ENCODE data around the gene CD300LB.

GRCh38 chr17:74472890-74473289 lies 58.4 kb downstream of the CD300LB start:
- no peak for TF ChIP-seq CTCF (IDR thresholded peaks at IDR 0.05)
- TF ChIP-seq, protein P1, sequence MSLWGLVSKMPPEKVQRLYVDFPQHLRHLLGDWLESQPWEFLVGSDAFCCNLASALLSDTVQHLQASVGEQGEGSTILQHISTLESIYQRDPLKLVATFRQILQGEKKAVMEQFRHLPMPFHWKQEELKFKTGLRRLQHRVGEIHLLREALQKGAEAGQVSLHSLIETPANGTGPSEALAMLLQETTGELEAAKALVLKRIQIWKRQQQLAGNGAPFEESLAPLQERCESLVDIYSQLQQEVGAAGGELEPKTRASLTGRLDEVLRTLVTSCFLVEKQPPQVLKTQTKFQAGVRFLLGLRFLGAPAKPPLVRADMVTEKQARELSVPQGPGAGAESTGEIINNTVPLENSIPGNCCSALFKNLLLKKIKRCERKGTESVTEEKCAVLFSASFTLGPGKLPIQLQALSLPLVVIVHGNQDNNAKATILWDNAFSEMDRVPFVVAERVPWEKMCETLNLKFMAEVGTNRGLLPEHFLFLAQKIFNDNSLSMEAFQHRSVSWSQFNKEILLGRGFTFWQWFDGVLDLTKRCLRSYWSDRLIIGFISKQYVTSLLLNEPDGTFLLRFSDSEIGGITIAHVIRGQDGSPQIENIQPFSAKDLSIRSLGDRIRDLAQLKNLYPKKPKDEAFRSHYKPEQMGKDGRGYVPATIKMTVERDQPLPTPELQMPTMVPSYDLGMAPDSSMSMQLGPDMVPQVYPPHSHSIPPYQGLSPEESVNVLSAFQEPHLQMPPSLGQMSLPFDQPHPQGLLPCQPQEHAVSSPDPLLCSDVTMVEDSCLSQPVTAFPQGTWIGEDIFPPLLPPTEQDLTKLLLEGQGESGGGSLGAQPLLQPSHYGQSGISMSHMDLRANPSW (CRISPR knock-in tag; conservative IDR thresholded peaks at IDR 0.05; ENCODE audit: low read depth) = no peak
- TF ChIP-seq, protein P2, sequence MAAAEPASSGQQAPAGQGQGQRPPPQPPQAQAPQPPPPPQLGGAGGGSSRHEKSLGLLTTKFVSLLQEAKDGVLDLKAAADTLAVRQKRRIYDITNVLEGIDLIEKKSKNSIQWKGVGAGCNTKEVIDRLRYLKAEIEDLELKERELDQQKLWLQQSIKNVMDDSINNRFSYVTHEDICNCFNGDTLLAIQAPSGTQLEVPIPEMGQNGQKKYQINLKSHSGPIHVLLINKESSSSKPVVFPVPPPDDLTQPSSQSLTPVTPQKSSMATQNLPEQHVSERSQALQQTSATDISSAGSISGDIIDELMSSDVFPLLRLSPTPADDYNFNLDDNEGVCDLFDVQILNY (CRISPR knock-in tag; IDR thresholded peaks at IDR 0.05) = no peak
- TF ChIP-seq TEAD4 (CRISPR knock-in tag; IDR thresholded peaks at IDR 0.05) = no peak
- no peak for TF ChIP-seq CREB1 (CRISPR knock-in tag; IDR thresholded peaks at IDR 0.05)
